NCI-H2107 treated with DMSO at 0.1 percent for 48 hours (cell line): ENCODE measurements around the gene SLC22A31.
"Not testable (repeated sequence)": the region's sequence is repeated elsewhere in the genome, so short reads cannot be mapped to it uniquely, and the experiment has no call there.

ENCODE experiments used
- DNase-seq: peaks from one replicate; lab custom pipeline; 2025; ENCODE audit not compliant: unreplicated experiment; lab: John Stamatoyannopoulos, UW

The SLC22A31 gene

DNA sequence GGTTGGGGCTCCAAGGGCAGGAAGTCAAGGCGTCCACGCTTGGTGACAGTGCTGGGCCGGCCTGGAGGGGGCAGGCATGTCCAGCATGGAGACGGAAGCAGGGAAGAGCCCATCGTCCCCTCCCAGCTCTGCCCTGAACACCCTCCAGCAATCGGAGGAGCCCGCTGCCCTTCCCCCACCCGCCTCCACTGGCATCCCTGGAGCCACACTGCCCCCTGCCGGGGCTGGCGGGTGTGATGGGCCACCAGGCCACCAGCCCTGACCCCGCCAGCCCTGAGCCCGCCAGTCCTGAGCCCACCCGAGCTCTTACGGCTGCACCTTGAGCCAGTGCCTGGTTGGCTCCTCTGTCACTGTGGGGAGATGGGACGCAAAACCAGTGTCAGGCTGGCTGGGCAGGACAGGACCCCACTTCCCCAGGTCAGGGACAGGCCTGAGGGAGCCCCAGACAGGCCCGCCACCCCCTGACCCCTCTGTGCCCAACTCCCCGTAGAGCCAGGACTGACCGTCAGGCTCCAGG lies 32.9 kb downstream of the SLC22A31 start:
- peak; percentile 25 for DNase-seq

DNA sequence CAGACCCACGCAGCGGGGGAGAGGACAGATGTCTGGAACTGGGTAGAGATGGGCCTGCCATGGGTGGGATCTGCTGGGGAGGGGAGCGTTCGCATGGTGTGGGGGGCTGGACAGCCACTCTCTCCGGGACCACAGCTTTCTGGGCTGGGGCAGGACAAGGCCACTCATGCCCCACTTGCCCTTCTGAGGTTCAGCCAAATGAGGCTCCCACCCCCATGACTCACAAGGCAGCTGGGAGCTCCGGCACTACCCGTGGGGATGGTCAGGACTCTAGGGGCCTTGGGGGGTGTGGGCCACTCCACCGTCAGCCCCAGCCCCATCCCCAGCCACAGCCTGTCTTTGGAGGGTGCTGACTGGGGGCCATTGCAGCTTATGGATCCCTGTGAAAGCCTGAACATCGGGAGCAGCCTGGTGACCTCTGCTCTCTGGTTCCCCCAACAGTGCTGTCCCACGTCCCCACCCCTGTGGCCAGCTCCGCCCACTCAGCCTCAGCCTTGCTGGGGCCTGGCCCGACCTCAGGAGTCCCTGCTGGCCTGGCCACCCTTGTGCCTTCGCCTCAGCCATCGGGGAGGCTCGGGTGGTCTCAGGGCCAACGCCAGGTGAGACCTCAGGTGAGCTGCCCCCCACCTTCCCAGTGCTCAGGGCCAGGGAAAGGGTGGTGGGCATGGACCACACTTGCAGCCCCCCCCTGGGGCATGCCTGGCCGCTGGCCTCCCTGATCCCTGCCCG lies 33.5 kb downstream of the SLC22A31 start:
- DNase-seq, result no peak

DNA sequence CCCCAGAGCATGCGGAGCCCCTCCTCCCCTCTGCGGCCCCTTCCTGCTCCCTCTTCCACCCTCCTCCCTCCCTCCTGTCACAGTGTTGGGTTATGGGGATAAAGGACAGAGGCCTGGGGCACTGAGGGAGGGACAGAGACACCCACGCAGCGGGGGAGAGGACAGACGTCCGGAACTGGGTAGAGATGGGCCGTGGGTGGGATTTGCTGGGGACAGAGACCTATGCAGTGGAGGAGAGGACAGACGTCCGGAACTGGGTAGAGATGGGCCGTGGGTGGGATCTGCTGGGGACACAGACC lies 34.7 kb downstream of the SLC22A31 start:
- DNase-seq, result not testable (repeated sequence)

DNA sequence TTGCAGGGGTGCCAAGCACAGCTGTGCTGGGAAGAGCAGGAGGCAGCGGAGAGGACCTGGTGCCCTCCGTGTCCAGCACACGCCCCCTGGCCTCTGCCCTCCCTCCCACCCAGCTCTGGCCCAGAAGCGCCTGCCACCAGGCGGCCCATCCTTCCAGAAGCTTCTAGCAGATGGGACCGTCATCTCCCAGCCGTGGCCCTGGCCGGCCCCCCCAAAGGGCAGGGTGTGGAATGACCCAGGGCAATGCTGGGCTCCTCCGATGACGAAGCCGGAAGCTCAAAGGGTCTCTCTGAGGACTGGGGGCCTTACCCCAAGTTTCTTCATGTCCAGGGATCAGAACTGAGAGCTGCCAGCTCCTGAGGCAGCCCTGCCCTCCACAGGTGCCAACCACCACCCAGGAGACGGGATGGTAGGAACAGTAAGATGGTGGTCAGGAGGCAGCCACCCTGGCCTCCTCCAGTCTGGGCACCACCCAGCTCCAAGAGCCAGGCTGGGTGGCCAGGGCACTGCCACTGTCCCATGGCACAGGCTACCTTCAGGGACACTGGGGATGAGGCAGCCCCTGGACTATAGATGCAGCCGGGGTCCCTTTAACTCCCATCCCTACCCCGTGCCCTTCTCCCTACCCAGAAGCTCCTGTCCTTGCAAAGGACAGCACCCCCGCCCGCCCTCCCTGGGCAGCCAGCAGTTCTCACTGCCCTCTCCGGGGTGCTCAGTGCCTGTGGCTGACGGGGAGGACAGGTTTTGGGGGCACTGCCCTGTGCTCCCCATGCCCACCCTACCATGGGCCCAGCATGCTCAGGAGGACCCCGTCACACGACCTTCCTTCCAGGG lies 35.3 kb downstream of the SLC22A31 start:
- no peak for DNase-seq

DNA sequence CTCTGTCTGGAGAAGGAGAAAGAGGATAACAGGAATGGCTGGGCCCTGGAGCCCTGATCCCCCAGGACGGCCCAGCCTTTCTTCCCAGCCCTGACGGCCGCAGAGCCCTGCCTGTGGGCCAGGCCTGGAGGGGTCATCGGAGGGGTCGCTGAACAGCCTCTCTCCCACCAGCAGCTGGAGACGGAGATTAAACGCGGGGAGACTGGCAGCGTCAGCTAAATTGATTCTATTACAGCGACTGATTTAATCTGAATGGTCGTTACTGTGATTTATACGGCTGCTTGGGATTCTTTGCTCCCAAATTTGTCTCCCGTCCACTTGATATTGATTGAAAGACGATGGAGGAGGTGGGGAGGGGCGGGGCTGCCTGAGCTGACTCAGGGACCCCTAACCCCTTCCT lies 35.9 kb downstream of the SLC22A31 start:
- no peak for DNase-seq

DNA sequence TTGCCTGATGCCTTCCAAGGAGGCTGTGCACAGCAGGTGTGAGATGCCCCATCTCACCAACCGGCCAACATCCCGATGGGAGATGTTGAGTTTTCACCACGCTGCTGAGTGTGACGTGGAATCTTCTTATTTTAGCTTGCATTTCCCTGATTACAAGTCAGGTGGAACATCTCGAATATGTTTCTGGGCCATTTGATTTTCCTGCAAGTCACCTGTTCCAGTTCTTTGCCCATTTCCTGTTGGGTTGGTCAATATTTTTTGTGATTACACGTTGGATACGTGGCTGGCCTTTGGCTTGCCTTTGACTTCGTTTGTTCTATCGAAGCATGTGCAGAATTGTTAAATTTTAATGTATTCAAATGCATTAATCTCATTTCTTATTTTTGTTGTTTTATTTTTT lies 37.0 kb downstream of the SLC22A31 start:
- DNase-seq, result no peak

DNA sequence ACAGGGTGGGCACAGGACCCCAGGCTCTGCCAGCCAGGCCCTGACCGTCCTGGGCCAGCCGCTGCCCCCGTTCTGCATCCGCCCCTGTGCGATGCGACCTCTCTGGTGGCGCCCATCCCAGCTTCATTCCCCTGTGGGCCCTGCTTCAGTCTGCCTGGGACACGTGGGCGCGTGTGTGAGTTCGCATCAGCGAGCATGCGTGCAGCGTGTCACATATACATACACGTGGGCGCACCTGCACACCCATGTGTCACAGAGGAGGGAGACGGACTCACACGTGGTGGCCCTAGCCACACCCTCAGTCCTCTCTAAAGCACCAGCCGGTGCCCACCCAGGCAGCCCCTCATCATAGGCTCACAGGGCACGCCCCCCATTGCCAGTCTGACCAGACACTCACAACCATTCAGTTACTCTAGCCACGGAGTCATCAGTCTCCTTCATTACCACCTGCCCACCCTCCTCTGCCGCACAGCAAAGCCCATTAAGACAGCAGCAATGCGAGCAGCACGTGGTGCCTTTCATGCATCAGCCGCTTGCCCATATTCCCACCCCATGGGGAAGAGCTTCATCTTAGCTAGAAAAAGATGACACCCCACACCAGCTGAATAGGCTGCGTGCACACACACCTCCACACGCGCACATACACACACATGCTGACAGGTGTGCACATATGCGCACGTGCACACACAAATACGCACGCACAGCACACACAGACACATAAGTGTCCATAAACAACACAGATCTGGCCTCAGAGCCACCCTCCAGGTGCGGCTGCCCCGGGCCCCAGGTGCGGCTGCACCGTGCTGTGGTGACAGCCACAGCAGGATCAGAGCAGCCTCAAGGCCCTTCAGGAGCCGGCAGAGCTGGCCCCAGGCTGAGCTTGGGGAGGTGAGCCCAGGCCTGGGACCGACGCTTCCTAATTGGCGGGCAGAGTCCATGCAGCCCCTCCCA lies 38.3 kb downstream of the SLC22A31 start:
- DNase-seq, result no peak

DNA sequence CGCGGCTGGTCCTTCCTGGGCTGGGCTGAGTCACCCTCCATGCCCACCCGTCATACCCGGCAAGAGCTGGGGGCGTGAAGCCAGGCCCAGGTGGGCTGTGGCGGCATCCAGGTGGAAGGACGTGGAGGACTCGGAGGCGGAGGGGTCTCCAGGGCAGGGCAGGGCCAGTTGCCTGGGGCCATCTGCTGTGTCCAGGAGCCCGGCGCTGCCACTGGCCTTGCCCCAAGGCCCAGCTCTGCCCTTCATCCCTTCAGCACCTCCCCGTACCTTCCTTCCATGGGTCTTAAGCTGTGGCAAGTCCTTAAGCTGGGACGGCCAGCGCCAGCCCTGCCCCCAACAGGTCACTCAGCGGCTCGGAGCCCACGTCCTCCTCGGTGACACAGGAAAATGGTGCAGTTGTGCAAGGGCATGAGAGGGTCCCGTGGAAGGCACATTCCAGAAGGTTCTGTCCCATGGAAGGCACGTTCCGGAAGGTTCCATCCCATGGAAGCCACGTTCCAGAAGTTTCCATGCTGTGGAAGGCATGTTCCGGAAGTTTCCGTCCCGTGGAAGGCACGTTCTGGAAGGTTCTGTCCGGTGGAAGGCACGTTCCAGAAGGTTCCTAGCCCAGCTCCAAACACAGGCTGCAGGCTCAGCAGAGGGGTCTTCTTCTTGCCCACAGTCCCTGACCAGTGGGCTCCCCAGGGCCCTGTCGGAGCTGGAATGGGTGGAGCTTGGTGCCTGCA lies 39.2 kb downstream of the SLC22A31 start:
- DNase-seq, result no peak

DNA sequence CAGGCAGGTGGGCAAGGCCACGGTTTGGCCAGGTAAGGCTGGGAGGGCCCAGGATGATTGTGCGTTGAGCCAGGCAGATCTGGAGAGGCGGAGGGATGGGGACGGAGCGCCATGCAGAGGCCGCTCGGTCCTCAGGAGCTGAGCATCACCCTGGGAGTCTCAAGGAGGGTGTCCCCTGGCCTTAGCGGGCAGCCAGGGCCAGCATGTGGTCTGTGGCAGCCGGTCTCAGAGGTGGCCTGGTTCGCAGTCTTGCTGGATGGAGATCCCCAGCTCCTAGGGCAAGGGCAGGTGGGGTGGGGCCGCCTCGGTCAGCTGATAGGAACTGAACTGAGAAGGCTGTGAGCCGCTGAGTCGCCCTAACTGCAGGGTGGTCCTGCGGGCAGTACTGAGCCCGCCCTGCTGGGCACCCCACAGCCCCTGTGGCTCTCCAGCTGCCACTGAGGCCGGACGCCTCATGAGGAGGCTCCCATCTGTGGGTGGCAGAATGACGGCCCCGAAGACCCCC lies 40.4 kb downstream of the SLC22A31 start:
- no peak for DNase-seq

DNA sequence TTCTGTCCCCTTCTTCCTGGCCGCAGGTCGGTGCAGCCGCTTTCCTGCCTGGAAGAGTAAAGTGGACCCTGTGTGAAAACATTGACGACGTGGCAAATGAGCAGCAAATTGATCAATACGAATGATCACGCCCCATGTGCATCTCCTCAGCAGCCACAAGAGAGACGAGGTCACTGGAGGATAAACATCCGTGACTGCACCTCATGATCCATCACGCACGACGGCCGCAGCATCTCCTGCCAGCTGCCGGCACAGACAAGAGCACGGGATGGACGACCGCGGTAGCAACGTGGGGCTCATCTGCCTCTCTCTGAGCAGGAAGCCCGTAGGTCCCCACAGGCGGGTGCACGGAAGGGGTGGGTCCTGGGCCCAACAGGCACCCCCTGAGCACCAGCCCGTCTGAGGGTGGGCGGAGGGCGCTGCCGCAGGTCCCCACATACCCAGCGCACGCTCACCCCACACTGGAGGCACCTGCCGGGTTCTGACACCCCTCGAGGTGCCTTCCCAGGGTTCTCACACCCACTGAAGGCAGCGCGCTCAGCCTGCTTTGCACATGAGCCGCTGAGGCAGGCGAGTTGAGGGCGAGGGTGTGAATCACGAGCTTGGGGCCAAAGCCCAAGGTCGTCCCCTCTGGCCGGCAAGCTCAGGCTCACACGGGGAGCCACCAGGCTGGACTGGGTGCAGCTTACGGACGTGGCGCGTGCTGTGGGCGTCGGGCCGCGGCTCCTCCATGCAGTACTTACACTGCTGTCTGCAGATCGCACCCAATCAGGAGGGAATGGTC lies 41.1 kb downstream of the SLC22A31 start:
- no peak for DNase-seq

DNA sequence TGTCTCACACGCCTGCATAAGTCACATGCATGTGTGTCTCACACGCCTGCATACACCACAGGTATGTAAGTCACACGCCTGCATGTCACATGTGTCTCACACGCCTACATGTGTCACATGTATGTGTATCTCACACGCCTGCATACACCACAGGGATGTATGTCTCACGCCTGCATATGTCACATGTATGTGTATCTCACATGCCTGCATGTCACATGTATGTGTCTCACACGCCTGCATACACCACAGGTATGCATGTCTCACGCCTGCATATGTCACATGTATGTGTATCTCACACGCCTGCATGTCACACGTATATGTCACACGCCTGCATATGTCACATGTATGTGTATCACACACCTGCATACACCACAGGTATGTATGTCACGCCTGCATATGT lies 42.6 kb downstream of the SLC22A31 start:
- no peak for DNase-seq

DNA sequence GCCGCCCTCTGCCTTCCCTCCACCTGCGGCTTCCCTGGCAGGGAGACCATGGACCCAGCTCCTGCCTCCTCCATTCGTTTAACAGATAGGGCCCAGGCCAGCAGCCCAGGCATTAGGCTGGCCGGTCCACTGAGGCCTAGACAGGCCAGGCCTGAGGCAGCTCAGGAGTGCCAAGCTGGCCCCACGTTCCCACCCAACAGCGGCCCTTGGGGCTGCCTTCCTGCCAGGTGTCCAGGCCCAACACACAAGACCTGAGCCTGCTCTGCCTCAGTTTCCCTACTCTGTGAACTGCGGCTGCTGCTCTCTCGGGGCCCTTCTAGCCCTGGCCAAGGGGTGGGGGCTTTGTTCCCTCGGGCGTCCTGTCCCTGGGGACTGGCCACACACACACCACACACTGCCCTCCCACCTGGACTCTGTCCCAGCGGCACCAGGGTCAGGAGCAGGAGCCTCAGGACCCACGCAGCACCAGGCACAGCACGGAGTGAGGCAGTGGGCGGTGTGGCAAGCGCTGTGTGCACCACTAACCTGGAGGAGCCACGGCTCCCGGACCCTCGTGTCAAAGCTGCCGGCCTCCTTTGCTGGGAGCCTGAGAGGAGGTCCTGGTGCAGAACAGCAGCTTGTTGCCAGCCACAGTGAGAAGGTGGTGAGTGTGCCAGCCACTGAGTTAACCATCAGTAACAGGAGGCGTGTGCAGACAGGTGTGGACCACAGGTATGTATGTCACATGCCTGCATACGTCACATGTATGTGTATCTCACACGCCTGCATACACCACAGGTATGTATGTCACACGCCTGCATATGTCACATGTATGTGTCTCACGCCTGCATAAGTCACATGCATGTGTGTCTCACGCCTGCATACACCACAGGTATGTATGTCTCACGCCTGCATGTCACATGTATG lies 43.3 kb downstream of the SLC22A31 start:
- no peak for DNase-seq

DNA sequence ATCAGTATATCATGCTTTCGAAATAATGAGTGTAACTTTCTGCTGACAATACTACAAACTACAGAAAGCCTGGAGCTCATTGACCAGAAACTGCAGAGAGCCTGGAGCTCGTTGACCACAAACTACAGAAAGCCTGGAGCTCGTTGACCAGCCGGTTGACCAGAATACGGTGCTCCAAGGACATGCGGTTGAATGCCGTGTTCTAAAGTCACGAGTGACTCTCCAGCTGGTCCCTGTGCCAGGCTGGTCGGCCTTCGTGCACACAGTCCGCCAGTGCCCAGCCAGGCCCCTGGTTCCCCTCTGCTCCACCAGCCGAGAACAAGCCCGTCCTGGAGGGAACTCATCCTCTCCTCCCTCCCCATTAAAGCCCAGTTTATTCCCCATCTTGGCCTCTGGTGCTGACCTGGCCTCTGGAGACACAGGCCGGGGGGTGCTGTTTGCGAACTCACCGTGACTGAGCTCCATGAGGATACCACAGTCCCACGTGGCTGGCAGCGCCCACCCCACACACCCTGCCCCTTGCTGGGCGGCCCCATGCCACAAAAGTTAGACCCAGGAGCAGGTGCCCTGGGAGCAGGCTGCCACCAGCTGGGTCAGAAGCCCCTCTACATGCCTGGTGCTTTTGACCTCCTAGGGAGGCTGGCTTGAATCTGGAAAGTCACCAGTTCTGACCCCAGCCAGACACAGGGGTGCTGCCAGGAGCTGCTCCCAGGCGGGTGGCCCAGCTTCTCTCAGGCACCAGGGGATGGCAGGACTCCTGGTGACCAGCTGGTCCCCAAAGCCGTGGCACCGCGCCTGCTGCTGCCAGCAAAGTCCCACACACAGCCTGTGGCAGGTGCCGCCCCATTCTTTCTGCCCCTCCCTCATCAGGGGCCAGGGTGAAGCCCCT lies 44.2 kb downstream of the SLC22A31 start:
- no peak for DNase-seq

DNA sequence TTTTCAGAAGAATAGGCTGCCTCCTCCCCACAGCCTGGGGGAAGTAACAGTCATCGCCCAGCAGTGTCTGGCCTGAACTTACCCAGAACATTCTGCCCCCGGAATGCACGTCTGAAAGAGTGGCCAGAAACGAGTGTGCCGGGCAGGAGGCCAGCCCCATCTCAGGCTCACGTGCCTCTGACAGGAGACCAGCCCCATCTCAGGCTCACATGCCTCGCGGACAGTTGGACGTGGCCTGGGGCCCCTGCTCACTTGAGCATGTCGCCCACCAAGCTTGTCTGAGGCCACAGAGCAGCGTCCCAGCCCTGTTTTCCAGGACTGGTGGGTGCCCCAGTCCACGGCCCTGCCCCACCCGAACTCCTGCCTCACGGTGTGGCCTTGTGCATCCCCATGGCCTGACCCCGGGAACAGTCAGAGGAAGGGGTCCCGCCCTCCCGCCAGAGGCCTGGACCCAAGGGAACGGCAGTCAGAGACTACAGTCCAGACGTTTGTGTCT lies 45.1 kb downstream of the SLC22A31 start:
- DNase-seq, result no peak

DNA sequence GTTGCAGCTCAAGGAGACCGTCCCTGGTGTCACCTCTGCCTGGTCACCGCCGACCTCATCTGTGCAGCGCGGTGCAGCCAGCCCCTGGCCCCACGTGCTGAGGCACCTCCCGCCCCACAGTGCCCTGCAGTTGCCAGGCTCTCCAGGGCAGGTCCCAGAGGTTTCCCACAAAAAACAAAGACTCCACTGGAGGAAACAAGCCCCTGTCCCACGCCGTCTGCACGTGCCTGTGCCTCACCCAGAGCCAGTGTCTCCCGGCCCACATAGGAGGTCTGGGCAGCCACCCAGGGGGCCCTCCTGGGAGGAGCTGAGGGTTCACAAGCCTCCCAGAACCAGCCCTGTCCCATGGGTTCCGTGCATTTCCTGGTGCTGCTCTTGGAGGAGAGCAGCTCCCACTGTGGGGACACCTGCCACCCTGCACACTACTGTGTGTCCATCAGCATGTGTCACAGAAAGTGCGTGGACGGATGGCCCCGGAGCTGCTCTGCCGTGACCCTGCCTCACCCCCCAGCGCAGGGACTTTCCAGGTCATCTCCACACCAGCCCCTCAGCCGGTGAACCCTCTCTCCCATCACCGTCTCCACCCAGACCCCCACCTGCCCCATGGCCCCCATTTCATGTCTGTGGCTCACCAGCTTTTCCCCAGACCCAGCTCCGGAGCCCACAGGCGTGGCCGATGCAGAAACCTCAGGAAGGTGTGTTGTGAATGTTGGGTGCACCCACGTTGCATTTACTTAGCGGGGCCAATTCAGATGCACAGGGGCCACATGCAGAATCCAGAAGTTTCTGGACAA lies 45.8 kb downstream of the SLC22A31 start:
- DNase-seq, result no peak

DNA sequence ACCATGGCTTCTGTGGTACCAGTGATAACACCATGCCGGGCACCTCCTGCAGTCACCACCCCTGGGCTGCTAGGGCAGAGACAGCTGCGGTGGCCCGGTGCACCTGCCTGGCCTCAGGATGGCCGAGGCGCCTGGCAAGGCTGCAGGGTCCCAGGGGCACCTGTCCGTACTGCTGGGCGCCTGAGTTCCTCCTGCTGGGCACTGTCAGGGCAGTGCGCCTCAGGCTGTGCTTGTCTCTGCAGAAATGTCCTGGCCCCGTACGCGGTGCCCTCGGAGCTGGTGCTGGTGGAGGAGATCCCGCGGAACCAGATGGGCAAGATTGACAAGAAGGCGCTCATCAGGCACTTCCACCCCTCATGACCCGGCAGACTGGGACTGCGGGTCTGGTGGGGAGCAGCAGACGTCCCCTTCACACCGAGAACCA lies 46.5 kb downstream of the SLC22A31 start:
- no peak for DNase-seq
